Measurements from ENCODE around the gene UBE2E2. TPM values are rescaled to one million over a fixed set of nuclear protein-coding genes. Genes with fewer than 3 reads are reported as not detected.

Gene UBE2E2
- total and polyA plus RNA-seq, 2 donors from 2014 or later: 40.9 to 61.7 TPM

DNA sequence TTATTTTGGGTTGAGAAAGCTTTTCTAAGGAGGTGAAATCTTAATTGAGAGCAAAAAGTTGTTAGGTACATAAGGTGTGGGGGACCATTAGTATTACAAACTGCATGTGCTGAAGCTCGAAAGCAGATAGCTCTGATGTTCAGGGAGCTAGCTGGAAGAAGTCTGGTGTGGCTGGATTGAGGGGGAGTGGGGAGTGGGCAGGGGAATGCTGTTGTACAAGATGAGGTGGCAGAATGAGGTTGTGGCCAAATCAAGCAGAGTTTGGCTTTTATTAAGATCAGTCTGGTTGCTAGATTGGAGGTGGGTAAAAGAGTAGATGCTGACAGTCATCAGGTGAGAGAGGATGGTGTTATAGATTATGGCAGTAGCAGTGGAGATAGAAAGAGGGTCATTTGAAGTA, 32.1 kb downstream of the UBE2E2 start:
- H3K4me3 ChIP-seq (ENCODE audit: low read length in 3 of 3): no peak overlapping the region
- no peak overlapping the region for H3K9ac ChIP-seq (ENCODE audit: low read length in 3 of 3)
- no peaks in the 10 kb centered on the region for H3K4me1 ChIP-seq (ENCODE audit: control insufficient read depth in 2 of 3, insufficient read depth in 2 of 3, low read depth in 1 of 3, low read length in 3 of 3)
- FAIRE-seq: no peak
- H3K36me3 ChIP-seq (ENCODE audit: control insufficient read depth in 2 of 3, insufficient read depth in 3 of 3, low read length in 3 of 3): no peaks in the 10 kb centered on the region
- TF ChIP-seq, protein P1, sequence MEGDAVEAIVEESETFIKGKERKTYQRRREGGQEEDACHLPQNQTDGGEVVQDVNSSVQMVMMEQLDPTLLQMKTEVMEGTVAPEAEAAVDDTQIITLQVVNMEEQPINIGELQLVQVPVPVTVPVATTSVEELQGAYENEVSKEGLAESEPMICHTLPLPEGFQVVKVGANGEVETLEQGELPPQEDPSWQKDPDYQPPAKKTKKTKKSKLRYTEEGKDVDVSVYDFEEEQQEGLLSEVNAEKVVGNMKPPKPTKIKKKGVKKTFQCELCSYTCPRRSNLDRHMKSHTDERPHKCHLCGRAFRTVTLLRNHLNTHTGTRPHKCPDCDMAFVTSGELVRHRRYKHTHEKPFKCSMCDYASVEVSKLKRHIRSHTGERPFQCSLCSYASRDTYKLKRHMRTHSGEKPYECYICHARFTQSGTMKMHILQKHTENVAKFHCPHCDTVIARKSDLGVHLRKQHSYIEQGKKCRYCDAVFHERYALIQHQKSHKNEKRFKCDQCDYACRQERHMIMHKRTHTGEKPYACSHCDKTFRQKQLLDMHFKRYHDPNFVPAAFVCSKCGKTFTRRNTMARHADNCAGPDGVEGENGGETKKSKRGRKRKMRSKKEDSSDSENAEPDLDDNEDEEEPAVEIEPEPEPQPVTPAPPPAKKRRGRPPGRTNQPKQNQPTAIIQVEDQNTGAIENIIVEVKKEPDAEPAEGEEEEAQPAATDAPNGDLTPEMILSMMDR (IDR thresholded peaks at IDR 0.05; ENCODE audit: borderline replicate concordance, extremely low read depth, insufficient read depth): no peak
- H3K27me3 ChIP-seq (ENCODE audit: control insufficient read depth, insufficient read depth, low read length): no peaks in the 10 kb centered on the region
- no peak overlapping the region for H3K27ac ChIP-seq (ENCODE audit: low read depth in 2 of 2, low read length in 2 of 2)
- intact Hi-C loops (cut with DNase I): no loop called here
- no peaks in the 10 kb centered on the region for H3K9me3 ChIP-seq (ENCODE audit: control insufficient read depth in 2 of 3, insufficient read depth in 1 of 3, low read length in 3 of 3)
- no peak for DNase-seq

DNA sequence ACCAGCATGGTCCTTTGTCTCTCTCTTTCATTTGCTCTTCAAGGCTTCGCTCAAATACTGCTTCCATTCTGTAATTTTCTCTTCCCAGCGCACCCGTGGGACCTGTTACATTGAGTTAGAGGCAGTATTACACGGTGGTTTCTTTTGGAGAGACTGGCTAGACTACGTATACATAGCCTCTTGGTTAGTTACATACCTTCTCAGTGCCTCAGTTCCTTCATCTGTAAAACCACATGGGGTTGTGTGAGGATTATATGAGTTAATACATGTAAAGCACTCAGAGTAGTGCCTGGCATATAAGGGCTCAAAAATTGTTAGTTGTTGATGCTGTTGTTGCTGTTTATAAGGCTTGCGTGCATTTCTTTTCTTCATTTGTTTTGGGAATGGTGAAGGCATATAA, 33.8 kb downstream of the UBE2E2 start:
- intact Hi-C loops (cut with DNase I): no loop called here
- Histone ChIP-seq H3K4me3 (ENCODE audit: low read length in 3 of 3) (no peak overlapping the region), H3K27ac (ENCODE audit: low read depth in 2 of 2, low read length in 2 of 2) (no peak overlapping the region), H3K4me1 (ENCODE audit: control insufficient read depth in 2 of 3, insufficient read depth in 2 of 3, low read depth in 1 of 3, low read length in 3 of 3) (no peaks in the 10 kb centered on the region), H3K9ac (ENCODE audit: low read length in 3 of 3) (no peak overlapping the region), H3K9me3 (ENCODE audit: control insufficient read depth in 2 of 3, insufficient read depth in 1 of 3, low read length in 3 of 3) (no peaks in the 10 kb centered on the region), H3K27me3 (ENCODE audit: control insufficient read depth, insufficient read depth, low read length) (no peaks in the 10 kb centered on the region), H3K36me3 (ENCODE audit: control insufficient read depth in 2 of 3, insufficient read depth in 3 of 3, low read length in 3 of 3) (no peaks in the 10 kb centered on the region)
- FAIRE-seq: no peak
- no peak for DNase-seq
- TF ChIP-seq, protein P1 (IDR thresholded peaks at IDR 0.05; ENCODE audit: borderline replicate concordance, extremely low read depth, insufficient read depth): no peak

DNA sequence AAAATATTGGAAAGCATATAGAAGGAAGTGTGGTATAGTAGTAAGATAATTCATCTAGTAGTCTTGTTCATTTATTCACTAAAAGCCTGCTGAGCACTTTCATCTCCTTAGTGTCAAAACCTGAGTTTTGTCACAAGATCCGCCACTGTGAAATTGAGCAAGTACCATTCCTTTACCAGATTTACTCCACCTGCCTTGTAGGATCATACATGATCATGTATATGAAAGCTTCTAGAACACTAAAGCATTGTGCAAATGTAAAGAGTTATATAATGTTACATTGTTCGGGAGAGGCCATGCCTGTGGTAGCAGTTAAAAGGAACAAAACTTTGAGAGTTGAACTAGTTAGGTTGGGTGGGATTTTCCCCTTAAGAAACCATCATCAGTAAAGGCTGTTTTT, 35.0 kb downstream of the UBE2E2 start:
- FAIRE-seq: no peak
- Histone ChIP-seq H3K4me1 (ENCODE audit: control insufficient read depth in 2 of 3, insufficient read depth in 2 of 3, low read depth in 1 of 3, low read length in 3 of 3) (no peaks in the 10 kb centered on the region), H3K9ac (ENCODE audit: low read length in 3 of 3) (no peak overlapping the region), H3K9me3 (ENCODE audit: control insufficient read depth in 2 of 3, insufficient read depth in 1 of 3, low read length in 3 of 3) (no peaks in the 10 kb centered on the region), H3K27me3 (ENCODE audit: control insufficient read depth, insufficient read depth, low read length) (no peaks in the 10 kb centered on the region), H3K27ac (ENCODE audit: low read depth in 2 of 2, low read length in 2 of 2) (no peak overlapping the region), H3K4me3 (ENCODE audit: low read length in 3 of 3) (no peak overlapping the region), H3K36me3 (ENCODE audit: control insufficient read depth in 2 of 3, insufficient read depth in 3 of 3, low read length in 3 of 3) (no peaks in the 10 kb centered on the region)
- intact Hi-C loops (cut with DNase I): no loop called here
- TF ChIP-seq, protein P1 (IDR thresholded peaks at IDR 0.05; ENCODE audit: borderline replicate concordance, extremely low read depth, insufficient read depth): no peak
- no peak for DNase-seq

DNA sequence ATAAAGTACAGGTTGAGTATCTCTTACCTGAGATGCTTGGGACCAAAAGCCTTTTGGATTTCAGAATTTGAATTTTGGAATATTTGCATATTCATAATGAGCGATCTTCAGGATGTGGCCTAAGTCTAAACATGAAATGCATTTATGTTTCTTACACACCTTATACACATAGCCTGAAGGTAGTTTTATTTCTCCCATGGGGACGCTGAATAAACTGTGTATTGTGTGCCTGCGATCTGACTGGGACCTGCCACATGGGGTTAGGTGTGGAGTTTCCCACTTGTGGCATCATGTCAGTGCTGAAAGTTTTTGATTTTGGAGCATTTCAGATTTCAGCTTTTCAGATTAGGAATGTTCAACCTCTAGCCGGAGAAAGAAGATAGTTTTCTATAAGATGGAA, 35.5 kb downstream of the UBE2E2 start:
- H3K27me3 ChIP-seq (ENCODE audit: control insufficient read depth, insufficient read depth, low read length): no peaks in the 10 kb centered on the region
- no peak overlapping the region for H3K27ac ChIP-seq (ENCODE audit: low read depth in 2 of 2, low read length in 2 of 2)
- TF ChIP-seq, protein P1 (IDR thresholded peaks at IDR 0.05; ENCODE audit: borderline replicate concordance, extremely low read depth, insufficient read depth): no peak
- no peak overlapping the region for H3K4me3 ChIP-seq (ENCODE audit: low read length in 3 of 3)
- H3K9me3 ChIP-seq (ENCODE audit: control insufficient read depth in 2 of 3, insufficient read depth in 1 of 3, low read length in 3 of 3): no peaks in the 10 kb centered on the region
- no peaks in the 10 kb centered on the region for H3K4me1 ChIP-seq (ENCODE audit: control insufficient read depth in 2 of 3, insufficient read depth in 2 of 3, low read depth in 1 of 3, low read length in 3 of 3)
- H3K9ac ChIP-seq (ENCODE audit: low read length in 3 of 3): no peak overlapping the region
- H3K36me3 ChIP-seq (ENCODE audit: control insufficient read depth in 2 of 3, insufficient read depth in 3 of 3, low read length in 3 of 3): no peaks in the 10 kb centered on the region
- DNase-seq: no peak
- intact Hi-C loops (cut with DNase I): no loop called here
- no peak for FAIRE-seq
